Right lobe of liver (tissue), 4 donors: Measurements from ENCODE around the gene EVPLL.
"Not testable (repeated sequence)": the region's sequence is repeated elsewhere in the genome, so short reads cannot be mapped to it uniquely, and the experiment has no call there.

Experiments
- POLR2A ChIP-seq: fragments of 450-650 bp; IDR thresholded peaks from one replicate; pipeline ENCODE4 v1.6.1; 2017; ENCODE audit warnings: antibody characterized with exemption, mild to moderate bottlenecking
- TF ChIP-seq, protein P1 (sequence below), 4 donors: fragments of 200-600 bp in 3 of 4; fragments of 450-650 bp in 1 of 4; IDR thresholded peaks; one replicate each; pipeline versions ENCODE4 v1.5.1 to v1.8.0; 2016 to 2022; ENCODE audit warnings: antibody characterized with exemption in 4 of 4, mild to moderate bottlenecking in 2 of 4
- donor health status: DM: no; HTN: no; CAD: no.
- donor health status: DM: no; HTN: no; CAD: no.
- donor health status: DM: no; HTN: yes; CAD: no.

DNA sequence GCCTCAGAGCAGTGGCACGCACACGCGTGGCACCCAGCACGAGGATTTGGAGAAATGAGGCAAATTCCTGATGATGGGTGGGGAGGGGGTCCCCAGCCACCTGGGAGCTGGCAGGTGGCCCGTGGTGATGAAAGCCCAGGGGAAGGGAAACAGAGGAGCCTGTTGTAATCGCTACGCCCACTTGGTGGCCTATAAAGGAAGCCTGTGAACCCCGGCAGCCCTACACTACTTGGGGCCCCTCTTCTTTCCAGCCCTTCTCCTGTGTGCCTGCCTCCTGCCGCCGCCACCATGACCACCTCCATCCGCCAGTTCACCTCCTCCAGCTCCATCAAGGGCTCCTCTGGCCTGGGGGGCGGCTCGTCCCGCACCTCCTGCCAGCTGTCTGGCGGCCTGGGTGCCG lies 49.1 kb downstream of the EVPLL start:
- TF ChIP-seq, protein P1, sequence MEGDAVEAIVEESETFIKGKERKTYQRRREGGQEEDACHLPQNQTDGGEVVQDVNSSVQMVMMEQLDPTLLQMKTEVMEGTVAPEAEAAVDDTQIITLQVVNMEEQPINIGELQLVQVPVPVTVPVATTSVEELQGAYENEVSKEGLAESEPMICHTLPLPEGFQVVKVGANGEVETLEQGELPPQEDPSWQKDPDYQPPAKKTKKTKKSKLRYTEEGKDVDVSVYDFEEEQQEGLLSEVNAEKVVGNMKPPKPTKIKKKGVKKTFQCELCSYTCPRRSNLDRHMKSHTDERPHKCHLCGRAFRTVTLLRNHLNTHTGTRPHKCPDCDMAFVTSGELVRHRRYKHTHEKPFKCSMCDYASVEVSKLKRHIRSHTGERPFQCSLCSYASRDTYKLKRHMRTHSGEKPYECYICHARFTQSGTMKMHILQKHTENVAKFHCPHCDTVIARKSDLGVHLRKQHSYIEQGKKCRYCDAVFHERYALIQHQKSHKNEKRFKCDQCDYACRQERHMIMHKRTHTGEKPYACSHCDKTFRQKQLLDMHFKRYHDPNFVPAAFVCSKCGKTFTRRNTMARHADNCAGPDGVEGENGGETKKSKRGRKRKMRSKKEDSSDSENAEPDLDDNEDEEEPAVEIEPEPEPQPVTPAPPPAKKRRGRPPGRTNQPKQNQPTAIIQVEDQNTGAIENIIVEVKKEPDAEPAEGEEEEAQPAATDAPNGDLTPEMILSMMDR (IDR thresholded peaks at IDR 0.05): not testable (repeated sequence)
- TF ChIP-seq POLR2A: not testable (repeated sequence)
